GM18861 (cell line): Measurements from ENCODE around the gene LONRF2.

Source experiments
- ATAC-seq: cut with Tn5 transposase; IDR thresholded peaks from one replicate; pipeline ENCODE4 v1.9.1; 2021; ENCODE audit not compliant: unreplicated experiment

LONRF2 gene

DNA sequence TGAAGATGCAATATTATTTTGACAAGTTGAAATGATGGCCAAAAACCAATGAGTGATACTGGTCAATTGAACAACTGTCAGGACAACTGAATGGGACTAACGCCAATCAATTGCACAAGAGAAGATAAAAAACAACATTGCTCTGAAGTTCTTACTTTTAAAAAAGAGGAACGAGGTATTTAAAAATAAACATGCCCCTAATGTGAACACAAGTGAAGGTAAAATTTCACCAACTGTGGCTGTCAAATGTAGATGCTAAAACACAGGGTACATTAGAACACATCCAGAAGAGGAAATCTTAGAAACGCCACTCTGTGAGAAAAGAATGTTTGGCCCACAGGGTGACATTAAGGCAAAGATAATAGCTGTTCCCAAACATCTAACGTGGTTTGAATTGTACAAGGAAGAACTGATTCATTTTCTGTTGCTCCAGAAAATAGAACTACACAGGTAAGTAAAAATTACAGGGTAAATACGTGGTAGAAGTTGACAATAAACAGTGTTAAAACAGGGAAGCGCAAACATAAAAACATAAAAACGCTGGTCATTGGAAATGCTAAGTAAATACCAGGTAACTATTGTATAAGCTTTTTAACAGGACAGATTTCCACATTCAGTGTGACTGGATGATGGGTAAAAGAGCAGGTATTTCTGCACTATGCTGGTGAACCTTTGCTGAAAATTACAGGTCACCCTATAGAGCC is 20.3 kb downstream of the LONRF2 start:
- no peak for ATAC-seq

DNA sequence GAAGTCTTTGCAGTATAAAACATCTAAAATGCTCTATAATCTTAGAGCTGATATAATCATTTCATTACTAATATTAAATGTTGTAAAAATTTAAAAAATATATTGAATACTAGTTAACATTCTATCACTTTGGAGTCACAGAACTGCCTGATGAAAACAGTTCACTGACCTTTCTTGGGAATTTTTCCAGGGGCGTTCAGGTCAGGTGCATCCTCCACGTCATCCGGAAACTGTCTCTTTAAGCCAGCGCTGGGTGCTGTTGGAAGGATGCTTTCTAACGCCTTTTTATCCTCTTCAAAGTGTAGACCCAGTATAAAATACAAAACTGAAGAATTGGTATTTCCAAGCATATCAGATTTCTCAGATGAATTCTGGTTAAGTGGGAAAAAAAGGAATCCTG is 22.8 kb downstream of the LONRF2 start:
- no peak for ATAC-seq

DNA sequence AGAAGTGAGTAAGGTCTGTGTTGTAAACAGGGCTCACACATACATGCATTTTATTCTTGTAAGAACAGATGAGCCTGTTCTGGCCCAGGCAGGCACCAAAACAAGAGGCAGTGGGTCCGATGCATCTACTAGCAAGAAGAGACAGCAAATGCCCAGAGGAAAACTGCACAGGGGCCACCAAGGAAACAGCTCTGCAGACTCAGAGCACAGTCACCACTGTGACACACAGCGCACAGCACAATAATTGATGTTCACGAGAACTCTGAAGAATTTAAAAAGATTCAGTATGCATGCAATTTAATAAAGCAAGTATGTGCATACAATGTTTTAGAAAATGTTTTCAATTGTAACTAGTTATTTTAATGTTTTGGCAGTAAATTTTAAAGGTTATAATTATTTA is 24.8 kb downstream of the LONRF2 start:
- no peak for ATAC-seq

- ATAC-seq: no peak
Measured at GRCh38 chr2:100294162-100294497, 28.2 kb downstream of the LONRF2 start.

- no peak for ATAC-seq
Measured at GRCh38 chr2:100293341-100294161, 28.8 kb downstream of the LONRF2 start.

DNA sequence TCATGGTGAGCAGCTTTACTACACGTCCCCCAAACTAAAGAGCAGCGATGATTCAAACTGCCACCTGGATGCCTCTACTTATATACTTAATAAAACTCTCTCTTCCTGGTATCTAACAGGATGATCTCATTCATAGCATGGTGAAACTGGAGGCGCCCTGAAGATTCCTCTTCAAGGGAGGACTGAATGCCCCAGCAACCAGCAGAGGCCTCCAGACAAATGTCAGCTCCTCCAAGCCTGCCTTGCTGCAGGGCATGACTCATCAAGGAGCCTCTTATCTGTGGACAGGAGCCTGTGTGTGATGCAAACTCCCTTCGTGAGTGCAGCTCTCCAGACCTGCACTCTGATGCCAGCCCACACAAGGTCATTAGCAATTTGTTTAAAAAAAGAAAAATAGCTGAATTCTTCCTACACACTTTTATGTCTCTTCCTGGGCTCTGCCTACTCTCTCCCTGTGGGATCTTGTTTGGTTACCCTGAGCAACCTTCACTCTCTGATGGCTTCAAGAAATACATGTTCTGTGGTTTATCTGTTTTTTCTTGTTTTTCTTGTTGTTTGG is 30.2 kb downstream of the LONRF2 start:
- ATAC-seq: no peak

- ATAC-seq: no peak
Measured at GRCh38 chr2:100291152-100291970, 30.9 kb downstream of the LONRF2 start.

- ATAC-seq: no peak
Measured at GRCh38 chr2:100290718-100291151, 31.6 kb downstream of the LONRF2 start.

DNA sequence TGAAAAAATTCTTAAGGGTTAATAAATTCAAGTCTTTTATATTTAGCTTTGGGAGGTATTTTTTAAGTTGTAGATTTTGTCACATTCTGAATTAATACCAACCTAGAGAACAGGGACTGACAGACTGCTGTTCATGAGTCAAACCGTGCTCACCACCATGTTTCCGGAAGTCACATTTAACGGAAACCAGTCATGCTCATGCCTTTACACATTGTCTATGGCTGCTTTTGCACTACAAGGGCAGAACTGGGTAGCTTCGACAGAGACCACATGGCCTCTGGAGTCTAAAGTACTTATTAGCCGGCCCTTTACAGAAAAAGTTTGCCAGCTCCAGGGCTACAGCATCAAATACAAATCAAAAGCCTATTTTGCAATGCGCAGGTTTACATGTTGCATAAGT is 33.3 kb downstream of the LONRF2 start:
- no peak for ATAC-seq

GRCh38 chr2:100286318-100286717 is 36.0 kb downstream of the LONRF2 start:
- ATAC-seq: no peak

- no peak for ATAC-seq
Measured at GRCh38 chr2:100285691-100286090, 36.6 kb downstream of the LONRF2 start.

DNA sequence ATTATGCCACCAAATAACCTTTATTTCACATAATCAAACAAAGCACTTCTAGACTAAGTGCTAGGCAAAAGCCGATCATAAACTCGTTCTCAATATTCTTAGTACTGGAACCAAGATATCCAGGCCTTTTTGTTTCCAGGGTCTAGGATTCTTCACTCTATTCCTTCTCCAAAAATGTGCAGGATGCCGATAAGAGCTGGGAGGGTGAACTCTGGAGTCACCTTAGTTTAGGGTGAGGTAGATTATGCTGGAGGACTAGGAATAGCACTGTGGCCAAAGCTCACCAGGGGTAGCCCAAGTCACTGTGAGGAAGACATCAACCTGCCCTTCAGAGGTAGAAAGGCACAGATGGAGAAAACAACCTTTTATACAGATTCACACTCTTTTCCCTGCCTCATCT is 37.3 kb downstream of the LONRF2 start:
- no peak for ATAC-seq

DNA sequence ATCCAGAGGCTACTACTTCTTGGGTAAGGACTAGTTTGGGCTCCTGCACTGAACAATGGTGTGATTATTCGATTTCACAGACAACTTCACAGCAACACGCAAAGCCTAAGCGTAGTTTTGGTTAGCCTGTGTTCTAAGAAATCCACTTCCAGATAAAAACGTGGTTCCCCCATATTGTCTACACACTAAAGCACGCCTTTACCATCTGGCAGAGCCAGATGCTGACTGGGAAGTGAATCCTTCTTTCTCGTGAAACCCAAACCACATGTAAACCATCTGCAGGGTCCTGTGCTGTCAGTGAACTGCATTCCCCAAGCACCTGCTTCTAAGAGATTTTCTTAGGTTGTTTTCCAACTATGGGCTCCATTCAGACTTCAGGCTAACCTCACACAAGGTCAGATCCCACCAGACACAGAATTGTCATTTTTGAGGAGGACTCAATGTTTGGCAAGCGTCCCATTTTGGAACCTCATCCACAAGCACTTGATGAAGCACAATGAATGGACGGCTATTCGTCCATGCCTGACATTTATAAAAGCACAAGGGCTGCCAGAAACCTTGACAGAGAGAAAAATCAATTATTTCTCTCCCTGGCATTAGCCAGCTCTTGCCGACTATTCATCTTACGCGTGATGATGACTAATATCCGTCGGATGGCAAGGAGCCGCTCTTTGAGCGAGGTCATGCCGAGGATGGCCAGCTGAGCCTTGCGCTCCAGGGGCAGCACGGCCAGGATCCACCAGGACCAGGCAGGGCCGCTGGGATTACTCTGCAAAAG is 38.4 kb downstream of the LONRF2 start:
- ATAC-seq: no peak

- ATAC-seq: no peak
Measured at GRCh38 chr2:100281521-100282438, 40.5 kb downstream of the LONRF2 start.

DNA sequence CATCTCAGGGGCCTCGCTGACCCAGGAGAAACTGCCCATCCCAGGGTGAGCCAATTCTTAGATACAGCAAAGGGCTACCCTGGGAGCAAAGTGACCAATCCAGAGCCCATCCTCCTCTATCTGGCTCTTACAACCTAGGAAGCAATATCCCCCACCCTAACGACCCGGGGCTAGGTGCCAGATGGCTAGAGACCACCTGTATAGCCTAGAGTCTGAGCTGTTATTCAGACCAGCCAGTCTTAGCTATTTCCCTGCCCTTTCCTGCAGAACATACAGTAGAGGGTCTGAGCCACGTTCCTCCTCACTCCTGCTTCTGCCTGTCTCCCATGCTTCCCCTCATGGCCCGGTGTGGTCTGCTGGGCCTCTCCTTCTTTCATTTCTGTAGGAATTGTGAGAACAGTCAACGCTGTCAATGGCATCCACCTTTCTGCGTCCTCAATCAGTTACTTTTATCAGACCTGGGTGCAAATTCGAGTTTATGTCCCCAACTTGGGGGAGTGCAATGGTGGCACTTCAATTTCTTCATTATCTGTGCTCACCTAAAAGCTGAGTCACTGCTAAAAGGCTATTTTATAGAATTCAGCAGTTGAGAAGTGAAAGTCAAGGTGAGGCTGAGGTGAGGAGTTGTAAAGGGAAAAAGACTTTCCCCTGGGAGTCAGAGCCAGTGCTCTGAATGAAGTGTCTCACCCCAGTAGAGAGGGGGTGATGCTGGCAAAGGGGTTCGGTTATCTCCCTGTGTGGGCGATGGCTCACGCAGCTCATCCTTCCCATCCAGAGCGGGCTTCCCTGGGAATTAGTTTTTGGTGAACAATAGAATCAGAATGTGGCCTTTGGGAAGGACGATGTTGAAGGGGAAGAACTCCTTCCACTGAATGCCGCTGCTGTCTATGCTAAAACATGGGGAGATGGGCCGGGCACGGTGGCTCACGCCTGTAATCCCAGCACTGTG is 42.4 kb downstream of the LONRF2 start:
- no peak for ATAC-seq

GRCh38 chr2:100278986-100279385 is 43.3 kb downstream of the LONRF2 start:
- ATAC-seq: no peak

- ATAC-seq: no peak
Measured at GRCh38 chr2:100278501-100278900, 43.8 kb downstream of the LONRF2 start.

DNA sequence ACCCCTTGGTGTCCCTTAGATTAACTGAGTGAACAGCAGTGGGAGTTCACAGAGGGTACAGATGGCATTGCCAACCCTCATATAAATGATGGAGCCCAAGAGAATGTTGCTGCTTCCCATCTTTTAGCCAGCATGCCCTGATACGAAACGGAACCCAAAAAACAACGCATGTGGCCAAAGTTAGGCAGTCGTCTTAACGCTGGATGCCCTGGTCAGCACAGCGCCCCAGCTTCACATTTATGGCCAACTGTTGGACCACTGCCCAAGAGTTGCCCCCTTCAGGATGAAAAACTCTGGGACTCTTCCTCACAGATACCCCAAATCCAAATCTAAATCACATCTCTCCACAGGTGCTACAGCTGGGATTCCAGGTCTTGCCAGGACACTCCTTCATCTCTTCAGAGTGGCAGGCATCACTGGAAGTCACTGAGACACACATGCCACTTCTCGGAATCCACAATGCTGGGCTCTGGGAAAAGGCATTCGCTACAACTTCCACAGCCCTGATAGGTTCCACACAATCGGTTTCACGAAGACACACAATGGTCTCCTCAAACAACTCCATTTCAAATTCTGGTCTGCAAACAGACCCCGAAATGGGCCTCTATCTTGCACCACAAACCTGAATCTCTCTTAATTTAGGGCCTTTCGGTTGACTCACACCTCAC is 44.6 kb downstream of the LONRF2 start:
- no peak for ATAC-seq
